Gastroesophageal sphincter (tissue), 3 donors: ENCODE measurements around the gene PAK1.

Experiments
- POLR2AphosphoS5 ChIP-seq: sonication (generic); formaldehyde crosslinking; IDR thresholded peaks from one replicate; pipeline ENCODE4 v1.6.1; 2017; ENCODE audit warnings: antibody characterized with exemption
- TF ChIP-seq, protein P1 (sequence below), 4 experiments: fragments of 200-600 bp in 2 of 4; fragments of 450-650 bp in 2 of 4; sonication (generic) in 1 of 4; IDR thresholded peaks; one replicate each; pipeline ENCODE4 v1.5.1; 2017 to 2019; ENCODE audit warnings: antibody characterized with exemption in 4 of 4, mild to moderate bottlenecking in 2 of 4, moderate library complexity in 2 of 4

- TF ChIP-seq, protein P1, sequence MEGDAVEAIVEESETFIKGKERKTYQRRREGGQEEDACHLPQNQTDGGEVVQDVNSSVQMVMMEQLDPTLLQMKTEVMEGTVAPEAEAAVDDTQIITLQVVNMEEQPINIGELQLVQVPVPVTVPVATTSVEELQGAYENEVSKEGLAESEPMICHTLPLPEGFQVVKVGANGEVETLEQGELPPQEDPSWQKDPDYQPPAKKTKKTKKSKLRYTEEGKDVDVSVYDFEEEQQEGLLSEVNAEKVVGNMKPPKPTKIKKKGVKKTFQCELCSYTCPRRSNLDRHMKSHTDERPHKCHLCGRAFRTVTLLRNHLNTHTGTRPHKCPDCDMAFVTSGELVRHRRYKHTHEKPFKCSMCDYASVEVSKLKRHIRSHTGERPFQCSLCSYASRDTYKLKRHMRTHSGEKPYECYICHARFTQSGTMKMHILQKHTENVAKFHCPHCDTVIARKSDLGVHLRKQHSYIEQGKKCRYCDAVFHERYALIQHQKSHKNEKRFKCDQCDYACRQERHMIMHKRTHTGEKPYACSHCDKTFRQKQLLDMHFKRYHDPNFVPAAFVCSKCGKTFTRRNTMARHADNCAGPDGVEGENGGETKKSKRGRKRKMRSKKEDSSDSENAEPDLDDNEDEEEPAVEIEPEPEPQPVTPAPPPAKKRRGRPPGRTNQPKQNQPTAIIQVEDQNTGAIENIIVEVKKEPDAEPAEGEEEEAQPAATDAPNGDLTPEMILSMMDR (IDR thresholded peaks at IDR 0.05), result no peak
- TF ChIP-seq POLR2AphosphoS5, result no peak
Observed at GRCh38 chr11:77409046-77409445, 64.8 kb downstream of the PAK1 start.
